Neural cell (in vitro differentiated cells): ENCODE results near the gene TNNT2.

Experiments used
- EP300 ChIP-seq: fragments of 450-650 bp; conservative IDR thresholded peaks from 2 replicates; pipeline ENCODE4 v1.6.1; 2014; ENCODE audit warnings: antibody characterized with exemption, mild to moderate bottlenecking, moderate library complexity; ENCODE audit not compliant: poor library complexity, severe bottlenecking
- EZH2 ChIP-seq: fragments of 200-600, 300-800 bp; shearing (Covaris generic), sonication (generic); IDR thresholded peaks from 2 replicates; pipeline ENCODE4 v1.6.1; 2014; ENCODE audit warnings: antibody characterized with exemption, low read length, borderline replicate concordance, mild to moderate bottlenecking; ENCODE audit not compliant: insufficient read depth, poor library complexity, severe bottlenecking
- MXI1 ChIP-seq: fragments of 450-650 bp; conservative IDR thresholded peaks from 2 replicates; pipeline ENCODE4 v1.6.1; 2014; ENCODE audit warnings: antibody characterized with exemption, mild to moderate bottlenecking; ENCODE audit not compliant: poor library complexity, severe bottlenecking
- POLR2AphosphoS5 ChIP-seq: IDR thresholded peaks from 2 replicates; pipeline ENCODE4 v1.6.1; 2012
- SMC3 ChIP-seq: fragments of 450-650 bp; conservative IDR thresholded peaks from 2 replicates; pipeline ENCODE4 v1.6.1; 2014; ENCODE audit warnings: antibody characterized with exemption, mild to moderate bottlenecking, moderate library complexity; ENCODE audit not compliant: poor library complexity
- TF ChIP-seq, protein P1 (sequence below): fragments of 450-650 bp; IDR thresholded peaks from 2 replicates; pipeline ENCODE4 v1.5.1; 2014; ENCODE audit warnings: antibody characterized with exemption, mild to moderate bottlenecking, moderate library complexity; ENCODE audit not compliant: poor library complexity, severe bottlenecking
- TF ChIP-seq, protein P2 (sequence below): IDR thresholded peaks from 2 replicates; pipeline ENCODE4 v1.6.1; 2012; ENCODE audit warnings: borderline replicate concordance

DNA sequence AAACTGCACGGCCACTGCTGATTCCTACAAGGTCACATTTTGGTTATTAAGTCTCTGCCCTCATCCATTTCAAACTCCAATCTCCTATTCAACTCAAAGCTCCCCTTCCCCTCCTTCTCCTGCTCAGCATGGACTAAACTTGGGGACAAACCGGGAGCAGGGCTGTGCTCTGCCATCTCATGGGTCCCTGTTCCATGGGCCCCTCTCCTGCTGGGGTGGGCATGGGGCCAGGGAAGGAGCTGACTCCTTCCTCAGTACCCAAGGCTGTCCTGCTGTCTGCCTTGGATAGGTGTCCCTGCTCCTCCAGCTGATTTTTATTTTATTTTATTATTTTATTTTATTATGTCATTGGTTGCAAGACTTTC is 27.1 kb downstream of the TNNT2 start:
- TF ChIP-seq EZH2 (no peak), POLR2AphosphoS5 (no peak), EP300 (no peak), MXI1 (no peak), SMC3 (no peak)
- TF ChIP-seq, protein P1, sequence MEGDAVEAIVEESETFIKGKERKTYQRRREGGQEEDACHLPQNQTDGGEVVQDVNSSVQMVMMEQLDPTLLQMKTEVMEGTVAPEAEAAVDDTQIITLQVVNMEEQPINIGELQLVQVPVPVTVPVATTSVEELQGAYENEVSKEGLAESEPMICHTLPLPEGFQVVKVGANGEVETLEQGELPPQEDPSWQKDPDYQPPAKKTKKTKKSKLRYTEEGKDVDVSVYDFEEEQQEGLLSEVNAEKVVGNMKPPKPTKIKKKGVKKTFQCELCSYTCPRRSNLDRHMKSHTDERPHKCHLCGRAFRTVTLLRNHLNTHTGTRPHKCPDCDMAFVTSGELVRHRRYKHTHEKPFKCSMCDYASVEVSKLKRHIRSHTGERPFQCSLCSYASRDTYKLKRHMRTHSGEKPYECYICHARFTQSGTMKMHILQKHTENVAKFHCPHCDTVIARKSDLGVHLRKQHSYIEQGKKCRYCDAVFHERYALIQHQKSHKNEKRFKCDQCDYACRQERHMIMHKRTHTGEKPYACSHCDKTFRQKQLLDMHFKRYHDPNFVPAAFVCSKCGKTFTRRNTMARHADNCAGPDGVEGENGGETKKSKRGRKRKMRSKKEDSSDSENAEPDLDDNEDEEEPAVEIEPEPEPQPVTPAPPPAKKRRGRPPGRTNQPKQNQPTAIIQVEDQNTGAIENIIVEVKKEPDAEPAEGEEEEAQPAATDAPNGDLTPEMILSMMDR: no peak
- TF ChIP-seq, protein P2, sequence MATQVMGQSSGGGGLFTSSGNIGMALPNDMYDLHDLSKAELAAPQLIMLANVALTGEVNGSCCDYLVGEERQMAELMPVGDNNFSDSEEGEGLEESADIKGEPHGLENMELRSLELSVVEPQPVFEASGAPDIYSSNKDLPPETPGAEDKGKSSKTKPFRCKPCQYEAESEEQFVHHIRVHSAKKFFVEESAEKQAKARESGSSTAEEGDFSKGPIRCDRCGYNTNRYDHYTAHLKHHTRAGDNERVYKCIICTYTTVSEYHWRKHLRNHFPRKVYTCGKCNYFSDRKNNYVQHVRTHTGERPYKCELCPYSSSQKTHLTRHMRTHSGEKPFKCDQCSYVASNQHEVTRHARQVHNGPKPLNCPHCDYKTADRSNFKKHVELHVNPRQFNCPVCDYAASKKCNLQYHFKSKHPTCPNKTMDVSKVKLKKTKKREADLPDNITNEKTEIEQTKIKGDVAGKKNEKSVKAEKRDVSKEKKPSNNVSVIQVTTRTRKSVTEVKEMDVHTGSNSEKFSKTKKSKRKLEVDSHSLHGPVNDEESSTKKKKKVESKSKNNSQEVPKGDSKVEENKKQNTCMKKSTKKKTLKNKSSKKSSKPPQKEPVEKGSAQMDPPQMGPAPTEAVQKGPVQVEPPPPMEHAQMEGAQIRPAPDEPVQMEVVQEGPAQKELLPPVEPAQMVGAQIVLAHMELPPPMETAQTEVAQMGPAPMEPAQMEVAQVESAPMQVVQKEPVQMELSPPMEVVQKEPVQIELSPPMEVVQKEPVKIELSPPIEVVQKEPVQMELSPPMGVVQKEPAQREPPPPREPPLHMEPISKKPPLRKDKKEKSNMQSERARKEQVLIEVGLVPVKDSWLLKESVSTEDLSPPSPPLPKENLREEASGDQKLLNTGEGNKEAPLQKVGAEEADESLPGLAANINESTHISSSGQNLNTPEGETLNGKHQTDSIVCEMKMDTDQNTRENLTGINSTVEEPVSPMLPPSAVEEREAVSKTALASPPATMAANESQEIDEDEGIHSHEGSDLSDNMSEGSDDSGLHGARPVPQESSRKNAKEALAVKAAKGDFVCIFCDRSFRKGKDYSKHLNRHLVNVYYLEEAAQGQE: no peak
